Spleen (tissue), 11 donors: Measurements from ENCODE around the gene WFIKKN2. TPM values are rescaled to one million over a fixed set of nuclear protein-coding genes. Genes with fewer than 3 reads are reported as not detected.

Experiments
- DNase-seq: peaks from one replicate; pipeline ENCODE4 v3.0.0-alpha.2; 2020
- H3K27ac ChIP-seq, 8 donors: fragments of 200-600 bp; sonication (generic) in 7 of 8; 1 replicate in 4 of 8; 2 replicates in 4 of 8; pipeline versions ENCODE4 v1.5.0 to v1.8.0; 2016 to 2021; ENCODE audit warnings: inconsistent platforms in 4 of 8, mild to moderate bottlenecking in 4 of 8, moderate library complexity in 1 of 8
- H3K27me3 ChIP-seq, 7 donors: fragments of 200-600 bp; sonication (generic) in 6 of 7; replicated peaks in 1 of 7; 1 replicate in 4 of 7; 2 replicates in 3 of 7; pipeline versions ENCODE4 v1.5.0 to v1.8.0; 2016 to 2021; ENCODE audit warnings: inconsistent platforms in 3 of 7, mild to moderate bottlenecking in 1 of 7
- H3K36me3 ChIP-seq, 6 donors: fragments of 200-600 bp; sonication (generic) in 5 of 6; 1 replicate in 4 of 6; 2 replicates in 2 of 6; pipeline versions ENCODE4 v1.5.0 to v1.8.0; 2016 to 2021; ENCODE audit warnings: inconsistent platforms in 2 of 6
- H3K4me1 ChIP-seq, 6 donors: fragments of 200-600 bp; sonication (generic) in 5 of 6; 1 replicate in 3 of 6; 2 replicates in 3 of 6; pipeline versions ENCODE4 v1.5.0 to v1.8.0; 2016 to 2021; ENCODE audit warnings: inconsistent platforms in 3 of 6
- H3K4me3 ChIP-seq, 8 donors: fragments of 200-600 bp; sonication (generic) in 7 of 8; 1 replicate in 4 of 8; 2 replicates in 4 of 8; pipeline versions ENCODE4 v1.5.0 to v1.8.0; 2016 to 2021; ENCODE audit warnings: inconsistent platforms in 4 of 8, mild to moderate bottlenecking in 4 of 8, moderate library complexity in 2 of 8
- H3K9me3 ChIP-seq, 8 donors: fragments of 200-600 bp; sonication (generic) in 7 of 8; 1 replicate in 4 of 8; 2 replicates in 4 of 8; pipeline versions ENCODE4 v1.5.0 to v1.8.0; 2016 to 2021; ENCODE audit warnings: inconsistent platforms in 4 of 8
- POLR2A ChIP-seq, 3 donors: fragments of 450-650 bp; IDR thresholded peaks; one replicate each; pipeline ENCODE4 v1.5.1; 2017; ENCODE audit warnings: antibody characterized with exemption in 3 of 3, mild to moderate bottlenecking in 1 of 3
- POLR2AphosphoS5 ChIP-seq, 3 donors: sonication (generic); formaldehyde crosslinking; IDR thresholded peaks; one replicate each; pipeline ENCODE4 v1.5.1; 2017; ENCODE audit warnings: antibody characterized with exemption in 3 of 3
- WGBS, 5 donors: extraction: QIAGEN DNeasy Blood & Tissue Kit in 3 of 5; methylation state at CpG; one replicate each; pipeline versions ENCODE4 v1.1.5 to v1.1.7; 2013 to 2018; 5-methylcytosine and 5-hydroxymethylcytosine counted together
- intact Hi-C: fragments of 100-400 bp; cut with DNase I; formaldehyde crosslinking; loops from one replicate; pipeline ENCODE4 v1.15.0; 2023; ENCODE audit warnings: low total_unique reads
- polyA plus RNA-seq, 3 donors: library from polyadenylated mRNA; stranded (reverse); fragments of 200-250 nt; gene quantifications; one replicate each; pipeline ENCODE4 v1.2.1, GENCODE V29; 2013
- small RNA-seq, 4 donors: library from RNA; depleted of rRNA; stranded (forward); fragments of <200 nt; gene quantifications; one replicate each; pipeline ENCODE3, GENCODE V24; 2016
- total RNA-seq, 7 donors: library from RNA; depleted of rRNA in 3 of 7; stranded (reverse); fragments of >200 nt in 3 of 7; fragmentation: NEBNext Ultra II Directional in 4 of 7; extraction: Animal tissue kit (Norgen Biotek cat#: 25700) in 4 of 7; gene quantifications; one replicate each; pipeline versions ENCODE4 v1.1.0 to v1.2.1, GENCODE V29; 2016 to 2021
- TF ChIP-seq, protein P1 (sequence below), 11 experiments: fragments of 200-600 bp in 7 of 11; fragments of 450-650 bp in 4 of 11; sonication (generic) in 4 of 11; IDR thresholded peaks in 8 of 11; conservative IDR thresholded peaks in 3 of 11; 1 replicate in 7 of 11; 2 replicates in 4 of 11; pipeline versions ENCODE4 v1.4.0 to v1.8.0; 2016 to 2021; ENCODE audit warnings: antibody characterized with exemption in 11 of 11, inconsistent platforms in 4 of 11, mild to moderate bottlenecking in 1 of 11
- donor health status: healthy with polysubstance abuse.
- donor health status: DM: no; HTN: no; CAD: no; lungs with moderate emphysema.
- donor health status: DM: no; HTN: no; CAD: no.
- donor health status: Bipolar disorder and iron deficiency.
- donor health status: healthy.
- donor health status: DM: no; HTN: no; CAD: no.
- donor health status: DM: yes; HTN: yes; CAD: no.

The WFIKKN2 gene
- total and polyA plus RNA-seq, 10 donors: 0.02 to 0.51 (median 0.10) TPM; not detected in 4

DNA sequence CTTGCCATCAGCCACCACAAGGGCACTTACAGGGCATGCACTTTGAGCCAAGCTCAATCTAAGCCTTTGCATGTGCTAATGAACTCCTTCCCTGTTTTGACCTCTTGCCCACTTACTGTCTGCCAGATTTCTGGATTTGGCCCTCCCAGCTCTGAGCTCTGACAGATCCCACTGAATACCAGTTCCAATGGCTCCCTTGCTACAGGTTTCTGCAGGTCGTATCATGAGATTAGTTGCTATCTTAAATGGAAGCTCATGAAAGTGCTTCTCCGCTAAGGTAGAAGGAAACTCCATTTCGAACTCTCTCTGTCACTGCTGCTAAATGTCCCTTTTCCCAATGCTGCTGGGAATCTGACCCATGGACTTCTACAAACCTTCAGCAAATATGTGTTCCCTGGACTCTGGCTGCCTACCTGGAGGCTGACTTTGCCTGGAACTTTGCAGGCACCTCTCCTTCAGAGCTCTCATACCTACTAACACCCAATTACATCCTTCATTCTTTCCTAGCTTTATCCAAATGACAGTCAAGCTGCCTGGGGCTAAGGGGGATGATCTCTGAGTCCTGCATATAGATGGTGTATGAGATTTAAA lies 54.2 kb downstream of the WFIKKN2 start:
- WGBS, 5 donors: 90 to 95% (median 93%) methylated on average over 3 of the region's 3 CpGs

DNA sequence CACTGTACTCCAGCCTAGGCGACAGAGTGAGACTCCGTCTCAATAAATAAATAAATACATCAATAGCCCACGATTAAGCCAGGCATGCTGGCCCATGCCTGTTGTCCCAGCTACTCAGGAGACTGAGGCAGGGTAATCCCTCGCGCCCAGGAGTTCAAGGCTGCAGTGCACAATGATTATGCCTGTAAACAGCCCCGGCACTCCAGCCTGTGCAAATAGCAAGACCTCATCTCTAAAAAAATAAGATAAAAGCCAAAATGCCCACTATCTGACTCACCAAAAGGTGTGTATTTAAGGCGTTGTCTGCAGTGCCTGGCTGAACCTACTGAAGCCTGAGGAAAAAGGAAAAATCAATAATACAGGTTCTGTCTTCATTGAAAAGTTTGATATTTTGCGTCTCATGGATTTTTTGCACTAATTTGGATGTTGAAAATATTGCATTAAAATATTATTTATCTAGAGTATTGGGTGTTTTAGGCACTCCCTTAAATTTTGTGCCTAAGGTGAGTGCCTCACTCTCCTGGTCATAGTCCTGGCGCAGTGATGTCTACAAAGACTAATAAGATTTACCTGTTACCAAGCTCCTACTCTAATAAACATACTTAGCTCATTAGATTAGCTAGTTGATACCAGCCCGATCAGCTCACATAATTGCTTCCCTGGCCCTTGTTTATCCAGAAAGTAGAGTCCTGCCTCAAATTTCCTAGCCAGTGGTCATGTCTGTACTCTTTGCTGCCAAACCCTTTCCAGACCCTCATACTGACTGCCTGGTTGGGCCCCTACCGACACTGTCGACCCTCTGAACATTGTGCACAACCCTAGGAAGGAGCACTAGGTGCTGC lies 55.5 kb downstream of the WFIKKN2 start:
- H3K27ac ChIP-seq: no peak overlapping the region
- H3K4me3 ChIP-seq: no peak overlapping the region
- no peaks in the 10 kb centered on the region for H3K9me3 ChIP-seq
- intact Hi-C loops: no loop called here
- no peak for DNase-seq
- H3K36me3 ChIP-seq: no peaks in the 10 kb centered on the region
- TF ChIP-seq, protein P1, sequence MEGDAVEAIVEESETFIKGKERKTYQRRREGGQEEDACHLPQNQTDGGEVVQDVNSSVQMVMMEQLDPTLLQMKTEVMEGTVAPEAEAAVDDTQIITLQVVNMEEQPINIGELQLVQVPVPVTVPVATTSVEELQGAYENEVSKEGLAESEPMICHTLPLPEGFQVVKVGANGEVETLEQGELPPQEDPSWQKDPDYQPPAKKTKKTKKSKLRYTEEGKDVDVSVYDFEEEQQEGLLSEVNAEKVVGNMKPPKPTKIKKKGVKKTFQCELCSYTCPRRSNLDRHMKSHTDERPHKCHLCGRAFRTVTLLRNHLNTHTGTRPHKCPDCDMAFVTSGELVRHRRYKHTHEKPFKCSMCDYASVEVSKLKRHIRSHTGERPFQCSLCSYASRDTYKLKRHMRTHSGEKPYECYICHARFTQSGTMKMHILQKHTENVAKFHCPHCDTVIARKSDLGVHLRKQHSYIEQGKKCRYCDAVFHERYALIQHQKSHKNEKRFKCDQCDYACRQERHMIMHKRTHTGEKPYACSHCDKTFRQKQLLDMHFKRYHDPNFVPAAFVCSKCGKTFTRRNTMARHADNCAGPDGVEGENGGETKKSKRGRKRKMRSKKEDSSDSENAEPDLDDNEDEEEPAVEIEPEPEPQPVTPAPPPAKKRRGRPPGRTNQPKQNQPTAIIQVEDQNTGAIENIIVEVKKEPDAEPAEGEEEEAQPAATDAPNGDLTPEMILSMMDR (IDR thresholded peaks at IDR 0.05 in 8 of 11, conservative IDR thresholded peaks at IDR 0.05 in 3 of 11): no peak
- no peak for TF ChIP-seq POLR2AphosphoS5 (IDR thresholded peaks at IDR 0.05)
- no peak for TF ChIP-seq POLR2A (IDR thresholded peaks at IDR 0.05)
- peaks cover 0 to 3% (median 0%) of the 10 kb centered on the region in 6 donors for H3K4me1 ChIP-seq
- H3K27me3 ChIP-seq: no peaks in the 10 kb centered on the region
- WGBS, 5 donors: 77 to 92% (median 90%) methylated on average over 12 of the region's 12 CpGs

More for the DNA sequence above, 54.2 kb downstream of the WFIKKN2 start:
- H3K4me1 ChIP-seq: peaks cover 0 to 5% (median under 1%) of the 10 kb centered on the region in 6 donors
- H3K36me3 ChIP-seq: no peaks in the 10 kb centered on the region
- TF ChIP-seq, protein P1 (IDR thresholded peaks at IDR 0.05 in 8 of 11, conservative IDR thresholded peaks at IDR 0.05 in 3 of 11): no peak
- TF ChIP-seq POLR2A (IDR thresholded peaks at IDR 0.05): no peak
- no peak for TF ChIP-seq POLR2AphosphoS5 (IDR thresholded peaks at IDR 0.05)
- intact Hi-C loops: no loop called here
- H3K4me3 ChIP-seq: no peak overlapping the region
- H3K27ac ChIP-seq: no peak overlapping the region
- no peaks in the 10 kb centered on the region for H3K9me3 ChIP-seq
- no peaks in the 10 kb centered on the region for H3K27me3 ChIP-seq
- no peak for DNase-seq

DNA sequence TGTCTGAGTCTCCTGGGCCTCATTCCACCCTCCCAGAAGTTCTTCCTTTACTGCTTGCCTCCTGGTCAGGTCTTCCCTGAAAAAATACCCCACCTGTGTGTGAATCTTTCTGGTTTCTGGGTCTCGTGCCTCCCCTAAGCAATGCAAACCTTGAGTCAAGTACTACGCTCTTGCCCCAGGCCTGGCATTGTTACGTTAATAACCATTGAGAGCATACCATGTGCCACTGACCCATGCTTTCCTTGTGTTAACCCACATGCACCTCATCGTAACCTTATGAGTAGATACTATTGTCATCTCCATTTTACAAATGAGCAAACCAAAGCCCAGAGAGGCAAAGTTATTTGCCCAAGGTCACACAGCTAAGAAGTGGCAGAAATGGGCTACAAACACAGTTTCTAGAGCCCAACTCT lies 56.2 kb downstream of the WFIKKN2 start:
- Histone ChIP-seq H3K4me1 (peaks cover 0 to 3% (median 0%) of the 10 kb centered on the region in 6 donors), H3K9me3 (no peaks in the 10 kb centered on the region), H3K27me3 (no peaks in the 10 kb centered on the region), H3K36me3 (no peaks in the 10 kb centered on the region), H3K27ac (no peak overlapping the region), H3K4me3 (no peak overlapping the region)
- DNase-seq: no peak
- intact Hi-C loops: no loop called here
- 92 to 95% (median 93%) methylated on average over 4 of the region's 4 CpGs for WGBS, 5 donors
- TF ChIP-seq POLR2A (IDR thresholded peaks at IDR 0.05): no peak
- TF ChIP-seq, protein P1 (IDR thresholded peaks at IDR 0.05 in 8 of 11, conservative IDR thresholded peaks at IDR 0.05 in 3 of 11): no peak
- no peak for TF ChIP-seq POLR2AphosphoS5 (IDR thresholded peaks at IDR 0.05)

Small RNA genes within 50 kb of the gene (small RNA-seq; reads per million reads assigned to genes)
- 0 reads per million in 4 donors for gene AC005921.1

Other genes starting within 250 kb of the WFIKKN2 start
- 10 to 100 TPM; 28.4 to 37.1 (median 32.0) TPM for gene ABCC3, start 200.7 kb upstream of the WFIKKN2 start, total RNA-seq
- gene ABCC3, start 200.7 kb upstream of the WFIKKN2 start, polyA plus RNA-seq: 10 to 100 TPM in 2 of 3 donors, 1 to 10 TPM in 1; 8.6 to 16.6 (median 15.2) TPM
- 10 to 100 TPM; 33.5 to 54.6 (median 47.1) TPM for gene ANKRD40, start 127.7 kb upstream of the WFIKKN2 start, total RNA-seq
- gene ANKRD40, start 127.7 kb upstream of the WFIKKN2 start, polyA plus RNA-seq: 10 to 100 TPM in 1 of 3 donors, 1 to 10 TPM in 2; 6.8 to 16.5 (median 7.2) TPM
- 100 to 1,000 TPM; 121 to 223 (median 153) TPM for gene LUC7L3, start 116.0 kb upstream of the WFIKKN2 start, total RNA-seq
- 100 to 1,000 TPM in 2 of 3 donors, 10 to 100 TPM in 1; 91.2 to 141 (median 103) TPM for gene LUC7L3, start 116.0 kb upstream of the WFIKKN2 start, polyA plus RNA-seq
- gene ANKRD40CL, start 68.1 kb upstream of the WFIKKN2 start, total RNA-seq: not detected
- not detected for gene ANKRD40CL, start 68.1 kb upstream of the WFIKKN2 start, polyA plus RNA-seq
- gene TOB1, start 30.8 kb downstream of the WFIKKN2 start, total RNA-seq: 10 to 100 TPM; 20.0 to 42.3 (median 26.3) TPM
- 1 to 10 TPM; 6.3 to 9.8 (median 9.4) TPM for gene TOB1, start 30.8 kb downstream of the WFIKKN2 start, polyA plus RNA-seq